GM13977 (cell line): ENCODE data around the gene RNF223.

ENCODE experiments used
- DNase-seq: peaks from one replicate; pipeline ENCODE4 v3.0.0; 2012; ENCODE audit warnings: low spot score
- CTCF ChIP-seq: IDR thresholded peaks from 2 replicates; pipeline ENCODE4 v1.5.1; 2012; ENCODE audit warnings: mild to moderate bottlenecking, control low read depth; ENCODE audit not compliant: insufficient read depth; ENCODE audit errors: extremely low read depth, missing control alignments
- in situ Hi-C: fragments of 300-500 bp; cut with MboI; formaldehyde crosslinking; loops from one replicate; pipeline ENCODE4 v1.12.0; 2022; ENCODE audit warnings: low sequenced_read_pairs, low pct_unique_long_range_greater_than_20kb, mixed read lengths, inconsistent platforms; ENCODE audit not compliant: unreplicated experiment

RNF223 gene

GRCh38 chr1:1094981-1095380, 20.9 kb upstream of the RNF223 start:
- TF ChIP-seq CTCF: no peak
- in situ Hi-C loops: no loop called here
- no peak for DNase-seq

- in situ Hi-C loops: no loop called here
- no peak for TF ChIP-seq CTCF
- DNase-seq: no peak
Measured at GRCh38 chr1:1093610-1093943, 19.5 kb upstream of the RNF223 start.

GRCh38 chr1:1092894-1093609, 18.9 kb upstream of the RNF223 start:
- no peak for TF ChIP-seq CTCF
- in situ Hi-C loops: no loop called here
- DNase-seq: no peak

- TF ChIP-seq CTCF: no peak
- in situ Hi-C loops: no loop called here
- DNase-seq: no peak
Measured at GRCh38 chr1:1092149-1092855, 18.2 kb upstream of the RNF223 start.

- in situ Hi-C loops: no loop called here
- DNase-seq: no peak
- no peak for TF ChIP-seq CTCF
Measured at GRCh38 chr1:1091344-1092148, 17.4 kb upstream of the RNF223 start.

GRCh38 chr1:1090424-1091343, 16.6 kb upstream of the RNF223 start:
- TF ChIP-seq CTCF: no peak
- in situ Hi-C loops: no loop called here
- DNase-seq: no peak
